Coronary artery (tissue), 2 donors: ENCODE data around the gene HTR7.

Experiments
- DNase-seq: peaks from one replicate; pipeline ENCODE4 v3.0.0-alpha.2; 2017; ENCODE audit warnings: low spot score
- H3K27ac ChIP-seq, 2 donors: fragments of 200-600 bp; sonication (generic); one replicate each; pipeline ENCODE4 v1.5.1; 2016 to 2019
- H3K4me3 ChIP-seq: fragments of 200-600 bp; sonication (generic); 2 replicates; pipeline ENCODE4 v1.5.1; 2016; ENCODE audit warnings: mild to moderate bottlenecking, moderate library complexity
- TF ChIP-seq, protein P1 (sequence below): fragments of 200-600 bp; sonication (generic); IDR thresholded peaks from one replicate; pipeline ENCODE4 v1.5.1; 2019; ENCODE audit warnings: antibody characterized with exemption

The HTR7 gene

DNA sequence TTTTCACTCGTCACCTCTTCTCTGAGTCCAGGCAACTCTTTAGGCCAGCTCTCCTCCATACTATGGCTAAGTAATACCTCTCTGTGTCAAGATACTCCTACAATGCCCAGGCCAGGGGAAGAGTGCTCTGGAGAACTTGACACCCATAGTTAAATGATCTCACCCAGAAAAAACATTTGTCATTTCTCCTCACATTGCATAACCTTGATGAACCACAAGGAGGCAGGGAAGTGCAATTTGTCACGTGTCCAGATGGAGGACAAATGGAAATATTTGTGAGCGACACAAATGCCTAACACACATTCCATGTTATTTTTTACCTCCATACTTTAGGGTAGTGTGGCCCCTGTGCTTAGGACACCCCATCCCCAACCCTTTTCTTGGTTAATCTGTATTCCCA lies 78.3 kb downstream of the HTR7 start:
- DNase-seq: no peak
- Histone ChIP-seq H3K27ac (no peak overlapping the region), H3K4me3 (no peak overlapping the region)
- TF ChIP-seq, protein P1, sequence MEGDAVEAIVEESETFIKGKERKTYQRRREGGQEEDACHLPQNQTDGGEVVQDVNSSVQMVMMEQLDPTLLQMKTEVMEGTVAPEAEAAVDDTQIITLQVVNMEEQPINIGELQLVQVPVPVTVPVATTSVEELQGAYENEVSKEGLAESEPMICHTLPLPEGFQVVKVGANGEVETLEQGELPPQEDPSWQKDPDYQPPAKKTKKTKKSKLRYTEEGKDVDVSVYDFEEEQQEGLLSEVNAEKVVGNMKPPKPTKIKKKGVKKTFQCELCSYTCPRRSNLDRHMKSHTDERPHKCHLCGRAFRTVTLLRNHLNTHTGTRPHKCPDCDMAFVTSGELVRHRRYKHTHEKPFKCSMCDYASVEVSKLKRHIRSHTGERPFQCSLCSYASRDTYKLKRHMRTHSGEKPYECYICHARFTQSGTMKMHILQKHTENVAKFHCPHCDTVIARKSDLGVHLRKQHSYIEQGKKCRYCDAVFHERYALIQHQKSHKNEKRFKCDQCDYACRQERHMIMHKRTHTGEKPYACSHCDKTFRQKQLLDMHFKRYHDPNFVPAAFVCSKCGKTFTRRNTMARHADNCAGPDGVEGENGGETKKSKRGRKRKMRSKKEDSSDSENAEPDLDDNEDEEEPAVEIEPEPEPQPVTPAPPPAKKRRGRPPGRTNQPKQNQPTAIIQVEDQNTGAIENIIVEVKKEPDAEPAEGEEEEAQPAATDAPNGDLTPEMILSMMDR: no peak

- Histone ChIP-seq H3K27ac (no peak overlapping the region), H3K4me3 (no peak overlapping the region)
- no peak for DNase-seq
- TF ChIP-seq, protein P1: no peak
Measured at GRCh38 chr10:90777621-90778020, 80.2 kb downstream of the HTR7 start.

DNA sequence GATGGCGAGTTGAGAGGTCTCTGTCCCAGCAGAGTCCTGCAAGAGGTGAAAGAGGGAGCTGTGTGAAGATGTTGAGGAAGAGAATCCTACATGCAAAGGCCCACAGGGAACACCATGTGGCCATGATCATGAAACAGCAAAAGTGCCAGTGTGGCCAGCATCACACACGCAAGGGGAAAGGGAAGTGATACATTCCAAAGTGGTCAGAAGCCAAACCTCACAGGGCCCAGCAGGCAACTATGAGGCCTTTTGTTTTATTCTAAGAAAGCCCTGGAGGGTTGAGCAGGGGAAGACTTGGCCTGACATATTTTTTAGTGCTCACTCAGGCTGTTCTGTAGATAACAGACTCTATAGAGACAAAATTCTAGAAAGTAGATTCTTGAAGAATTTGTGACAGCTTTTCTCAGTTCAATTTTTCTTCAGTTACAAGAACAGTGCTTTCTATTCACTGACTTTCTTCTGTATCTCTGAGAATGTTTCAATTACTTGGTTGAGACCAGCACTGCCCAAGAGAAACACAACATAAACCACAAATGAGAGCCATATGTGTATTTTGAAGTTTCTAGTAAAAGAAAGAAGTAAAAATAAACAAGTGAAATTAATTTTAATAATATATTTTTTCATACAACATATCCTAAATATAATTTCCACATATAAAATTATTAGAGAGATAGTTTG lies 82.3 kb downstream of the HTR7 start:
- DNase-seq: no peak

GRCh38 chr10:90769946-90770841 lies 87.6 kb downstream of the HTR7 start:
- TF ChIP-seq, protein P1: no peak
- Histone ChIP-seq H3K27ac (no peak overlapping the region), H3K4me3 (no peak overlapping the region)
- DNase-seq: no peak

More for the DNA sequence above, 82.3 kb downstream of the HTR7 start:
- no peak overlapping the region for H3K4me3 ChIP-seq
- TF ChIP-seq, protein P1: no peak
- H3K27ac ChIP-seq: no peak overlapping the region

- no peak for DNase-seq
- TF ChIP-seq, protein P1: no peak
- no peak overlapping the region for H3K27ac ChIP-seq
- no peak overlapping the region for H3K4me3 ChIP-seq
Measured at GRCh38 chr10:90751107-90751997, 106.5 kb downstream of the HTR7 start.

DNA sequence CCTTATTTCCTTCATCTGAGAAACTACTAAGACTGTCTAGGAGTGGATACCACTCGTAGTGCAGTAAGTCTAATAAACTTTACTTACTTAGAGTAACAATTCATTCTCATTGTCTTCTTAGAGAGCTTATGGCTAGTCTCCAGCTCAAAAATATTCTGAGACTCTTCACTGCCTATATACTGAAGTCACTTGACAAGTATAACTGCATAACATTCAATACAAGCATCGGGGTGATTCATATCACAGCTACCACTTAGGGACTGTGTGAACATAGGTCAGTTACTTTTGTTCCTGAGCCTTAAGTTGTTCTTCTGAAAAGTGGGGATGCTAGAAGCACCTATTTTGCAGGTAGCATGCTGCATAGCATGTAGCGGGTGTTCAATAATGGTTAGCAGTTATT lies 111.0 kb downstream of the HTR7 start:
- no peak for DNase-seq
- H3K27ac ChIP-seq: no peak overlapping the region
- TF ChIP-seq, protein P1: no peak
- H3K4me3 ChIP-seq: no peak overlapping the region
